ENCODE data around the gene ADCY2.

ADCY2 gene

GRCh38 chr5:7503564-7503963 is 107.6 kb downstream of the ADCY2 start:
- no peak for DNase-seq (ENCODE audit: low read depth)

DNA sequence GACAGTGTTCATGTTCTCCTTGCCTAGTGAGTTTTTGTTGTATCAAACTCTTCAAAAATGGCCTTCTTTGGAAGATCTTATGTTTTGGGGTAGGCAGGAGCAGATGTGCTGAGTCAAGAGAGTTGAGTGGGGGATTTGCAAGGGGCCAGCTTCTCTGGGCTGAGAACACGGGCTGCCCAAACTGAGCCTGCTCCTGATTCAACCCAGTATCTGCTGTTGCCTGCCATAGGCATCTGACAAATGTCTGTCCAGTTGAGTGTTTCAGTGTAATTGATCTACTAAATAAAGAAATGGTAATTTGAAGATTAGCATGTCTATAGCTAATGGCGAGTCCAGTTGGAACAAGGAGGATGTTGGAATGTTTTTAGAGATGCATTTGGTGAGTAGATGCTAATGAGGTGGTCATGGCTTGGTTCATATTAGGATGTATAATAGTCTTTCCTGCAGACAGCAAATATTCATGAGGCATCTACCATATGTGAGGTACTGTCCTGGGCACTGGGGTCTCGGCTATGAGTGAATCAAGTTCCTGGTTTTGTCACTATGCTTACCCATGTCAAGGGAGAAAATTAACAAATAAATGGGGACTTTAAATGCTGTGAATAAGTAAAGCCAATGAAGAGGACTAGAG is 119.5 kb downstream of the ADCY2 start:
- DNase-seq (ENCODE audit: low read depth), result no peak

DNA sequence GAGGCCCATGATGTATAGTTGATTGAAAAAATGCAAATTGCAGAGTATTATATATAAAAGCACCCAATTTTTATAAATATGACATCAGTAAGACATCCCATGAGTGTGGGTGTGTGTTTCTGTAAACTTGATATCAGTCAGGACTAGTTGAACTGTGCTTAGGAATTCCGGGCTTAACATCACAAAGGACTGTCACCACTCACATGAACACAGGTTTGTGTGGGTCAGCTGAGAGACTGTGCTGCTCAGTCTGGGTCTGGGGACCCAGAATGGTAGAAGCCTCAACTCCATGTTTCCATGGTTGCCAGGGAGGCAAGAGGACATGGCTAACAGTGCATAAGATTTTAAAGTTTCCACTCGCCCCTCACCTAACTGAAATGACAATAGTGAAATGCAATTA is 120.3 kb downstream of the ADCY2 start:
- no peak for DNase-seq (ENCODE audit: low read depth)

DNA sequence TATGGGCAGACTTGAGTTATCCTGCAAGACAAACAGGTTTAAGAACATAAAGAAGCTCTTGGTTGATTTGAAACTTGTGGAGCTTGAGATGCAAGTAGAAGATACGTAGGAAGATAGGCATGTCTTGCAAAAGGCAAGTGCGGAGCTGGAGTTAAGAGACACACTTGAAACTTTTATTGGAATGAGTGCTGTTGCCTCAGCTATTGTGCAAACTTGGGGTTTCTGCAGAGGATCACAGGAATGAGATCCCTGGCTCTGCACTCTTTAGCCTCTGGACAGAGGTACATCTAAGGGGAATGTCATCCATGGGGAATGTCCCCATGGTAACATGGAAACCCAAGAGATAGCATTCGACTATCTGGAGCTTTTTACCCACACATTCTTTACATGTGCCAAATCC is 121.1 kb downstream of the ADCY2 start:
- no peak for DNase-seq (ENCODE audit: low read depth)

DNA sequence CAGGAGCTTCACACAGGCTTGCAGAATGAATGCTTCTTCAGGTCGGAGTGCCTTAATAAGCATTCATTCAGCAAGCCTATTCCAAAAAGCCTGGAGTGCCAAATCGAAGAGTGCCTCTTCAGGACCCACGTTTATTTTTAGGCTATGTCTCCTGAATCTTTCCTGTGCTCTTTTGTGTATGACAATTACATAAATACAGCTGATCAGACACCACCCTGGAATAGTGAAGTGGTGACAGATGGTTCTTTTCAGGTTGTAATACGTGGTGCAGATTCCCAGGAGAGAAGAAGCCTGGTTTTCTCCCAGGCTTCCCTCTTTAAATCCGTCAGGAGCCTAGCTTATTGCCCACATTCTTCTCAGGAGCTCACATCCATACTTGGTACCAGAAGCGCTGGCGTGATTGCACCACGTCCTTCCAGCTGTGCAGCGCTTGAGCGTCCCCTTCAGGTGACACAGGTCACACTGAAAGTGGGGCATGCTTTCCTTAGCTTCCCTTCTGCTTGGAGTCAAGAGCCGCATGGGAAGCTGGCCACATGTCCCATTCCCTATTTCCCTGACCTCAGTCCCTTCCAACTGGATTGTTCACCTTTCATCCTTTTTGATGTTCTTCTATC is 123.1 kb downstream of the ADCY2 start:
- DNase-seq (ENCODE audit: low read depth), result no peak

- no peak for DNase-seq (ENCODE audit: low read depth)
Observed at GRCh38 chr5:7519564-7519963, 123.6 kb downstream of the ADCY2 start.

DNA sequence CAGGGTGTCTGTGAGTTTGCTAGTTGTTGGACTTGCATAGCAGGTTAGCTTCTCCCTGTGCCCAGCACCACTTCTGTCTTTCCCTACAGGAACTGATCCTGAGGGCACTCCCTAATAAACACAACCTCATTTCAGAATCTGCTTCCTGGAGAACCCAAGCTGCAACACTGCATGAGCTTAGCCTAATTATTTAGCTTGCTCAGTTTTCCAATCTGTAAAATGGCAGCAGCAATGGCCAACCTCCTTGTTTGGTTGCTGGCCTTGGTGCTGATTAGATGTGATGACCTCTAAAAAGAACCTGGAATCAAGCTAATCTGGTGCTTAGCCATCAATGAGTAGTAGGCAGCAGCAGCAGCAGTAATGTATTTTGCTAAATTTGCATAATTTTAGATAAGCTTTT is 133.9 kb downstream of the ADCY2 start:
- no peak for DNase-seq (ENCODE audit: low read depth)

DNA sequence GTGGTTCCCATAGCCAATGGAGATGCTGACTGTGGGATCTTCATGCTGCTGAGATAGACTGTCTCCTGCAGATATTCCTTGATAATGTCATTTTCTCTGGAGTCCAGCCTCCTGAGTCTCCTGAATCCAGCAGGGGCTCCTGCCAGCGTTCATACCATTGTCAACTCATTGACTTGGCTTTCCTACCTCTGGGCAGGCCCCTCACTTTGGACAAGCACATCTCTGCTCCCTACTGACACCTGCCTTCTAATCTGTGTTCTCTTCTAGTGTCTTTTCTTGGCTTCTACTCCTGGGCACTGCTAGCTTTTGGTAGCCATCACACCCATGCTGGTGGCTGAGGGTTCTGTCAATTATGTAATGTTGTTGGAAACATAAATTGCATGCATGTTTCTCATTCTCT is 138.0 kb downstream of the ADCY2 start:
- DNase-seq (ENCODE audit: low read depth), result no peak

GRCh38 chr5:7534505-7534904 is 138.6 kb downstream of the ADCY2 start:
- DNase-seq (ENCODE audit: low read depth), result no peak

DNA sequence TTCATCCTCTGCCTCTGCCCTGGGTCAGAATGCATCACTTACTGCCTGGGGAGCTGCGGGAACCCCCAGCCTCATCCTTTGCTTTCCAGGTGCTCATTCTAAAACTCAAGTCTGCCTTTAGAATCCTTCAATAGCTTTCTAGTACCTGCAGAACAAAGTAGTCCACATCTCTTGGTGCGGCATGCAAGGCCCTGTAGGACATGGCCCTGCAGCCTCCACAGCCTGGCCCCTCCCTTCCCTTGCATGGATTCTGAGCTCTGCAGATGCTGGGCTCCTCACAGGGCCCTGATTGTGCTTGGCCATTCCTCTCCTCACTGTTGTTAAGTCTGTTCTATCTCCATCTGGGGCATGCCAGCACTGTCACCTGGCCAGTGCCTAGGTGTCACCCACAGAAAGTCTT is 141.6 kb downstream of the ADCY2 start:
- DNase-seq (ENCODE audit: low read depth), result no peak

GRCh38 chr5:7539571-7539970 is 143.6 kb downstream of the ADCY2 start:
- no peak for DNase-seq (ENCODE audit: low read depth)

DNA sequence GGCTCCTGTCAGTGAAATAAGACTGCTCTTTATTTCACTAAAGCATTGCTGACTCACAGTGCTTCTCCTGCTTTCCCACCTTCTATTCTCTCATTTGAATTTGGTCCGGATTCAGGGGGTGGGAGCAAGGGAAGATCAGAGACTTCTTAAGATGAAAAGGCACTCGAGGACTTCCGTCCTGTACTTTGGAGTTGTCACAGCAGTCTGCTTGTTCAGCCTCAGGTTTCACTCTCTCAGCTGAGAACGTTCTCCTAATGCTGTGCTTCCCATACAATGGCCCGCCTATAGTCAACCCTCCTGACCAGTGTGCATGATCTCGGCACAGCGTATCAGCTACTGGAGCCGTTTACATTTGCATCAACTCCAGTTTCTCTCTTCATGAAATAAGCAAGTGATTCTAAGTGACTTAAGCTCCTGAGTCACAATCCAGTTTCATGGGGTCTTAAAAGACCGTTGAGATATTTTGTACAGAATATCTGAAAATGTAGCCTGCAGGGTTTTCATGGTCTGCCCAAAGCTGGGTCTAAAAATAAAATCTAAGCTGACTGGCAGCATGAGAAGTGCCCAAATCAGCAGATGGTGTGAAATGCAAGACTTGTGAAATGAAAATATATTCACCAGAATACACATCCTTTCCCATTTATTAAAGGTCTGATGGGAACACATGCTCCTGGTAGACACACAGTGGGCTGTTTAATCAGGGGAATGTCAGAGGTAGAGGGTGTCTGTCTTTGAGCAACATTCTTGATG is 145.0 kb downstream of the ADCY2 start:
- no peak for DNase-seq (ENCODE audit: low read depth)

DNA sequence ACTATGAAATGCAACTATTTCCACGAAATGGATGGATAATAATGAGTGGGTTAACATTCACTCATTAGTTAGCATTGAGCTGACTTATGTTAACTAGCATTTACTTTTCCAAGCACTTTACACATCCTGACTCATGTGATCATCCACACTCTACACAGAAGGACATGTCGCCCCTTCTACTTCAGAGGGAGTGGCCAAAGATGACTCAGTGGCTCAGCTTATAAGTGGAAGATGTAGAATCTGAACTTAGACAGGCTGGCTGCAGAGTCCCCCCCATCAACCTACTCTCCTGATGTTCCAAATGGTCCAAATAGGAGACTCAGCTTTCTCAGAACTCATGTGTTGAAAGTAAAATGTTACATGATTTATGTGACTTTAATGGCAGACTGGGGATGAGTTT is 146.0 kb downstream of the ADCY2 start:
- no peak for DNase-seq (ENCODE audit: low read depth)

DNA sequence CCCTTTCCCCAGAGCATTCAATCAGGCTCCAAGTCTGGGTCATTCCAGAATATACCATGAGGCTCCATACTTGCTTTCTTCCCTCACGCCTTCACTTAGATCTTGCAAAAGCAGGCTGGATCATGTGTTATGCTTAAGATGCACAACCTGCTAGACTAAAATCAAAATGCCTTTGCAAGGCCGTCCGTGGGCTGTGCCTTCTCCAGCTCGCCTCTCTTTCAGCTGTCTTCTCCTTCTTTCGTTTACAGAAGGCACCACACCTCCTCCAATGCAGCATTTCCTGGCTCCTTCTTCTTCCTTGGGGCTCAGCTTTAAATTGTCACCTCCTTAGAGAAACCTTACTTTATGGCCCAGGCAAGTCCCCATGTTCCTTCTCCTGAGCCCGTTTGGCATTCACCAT is 150.6 kb downstream of the ADCY2 start:
- DNase-seq (ENCODE audit: low read depth), result no peak

GRCh38 chr5:7548596-7548995 is 152.7 kb downstream of the ADCY2 start:
- DNase-seq (ENCODE audit: low read depth), result no peak

GRCh38 chr5:7565559-7565958 is 169.6 kb downstream of the ADCY2 start:
- no peak for DNase-seq (ENCODE audit: low read depth)

DNA sequence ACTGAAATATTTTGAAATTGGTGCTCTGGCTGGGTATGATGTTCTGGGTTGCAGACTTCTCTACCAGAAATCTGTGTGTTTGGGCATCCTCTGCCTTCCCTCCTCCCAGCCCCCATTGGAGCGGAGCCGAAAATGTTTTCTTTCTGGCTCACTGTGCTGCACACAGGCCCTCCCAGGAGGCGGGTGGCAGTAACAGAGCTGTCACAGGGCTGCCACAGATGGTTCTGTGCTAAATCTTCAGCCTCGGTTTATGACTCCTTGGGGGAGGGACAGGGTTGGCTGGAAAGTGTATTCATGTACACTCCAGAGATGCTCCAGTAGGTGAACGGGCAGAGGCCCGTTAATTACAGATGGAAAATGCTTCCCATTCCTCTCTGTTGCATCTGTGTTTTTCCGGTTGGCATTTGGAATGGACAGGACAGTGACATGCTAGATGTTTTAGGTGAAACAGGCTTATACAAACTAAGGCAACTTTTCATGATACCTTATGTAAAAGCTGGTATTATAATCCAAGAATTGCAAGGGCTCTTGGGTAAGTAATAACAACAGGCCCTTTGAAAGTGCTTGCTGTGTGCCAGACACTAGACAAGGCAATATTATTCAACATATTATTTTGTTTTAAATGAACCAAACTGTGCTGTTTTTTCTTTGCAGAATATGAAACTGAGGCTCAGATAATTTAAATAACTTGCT is 180.2 kb downstream of the ADCY2 start:
- DNase-seq (ENCODE audit: low read depth), result no peak

DNA sequence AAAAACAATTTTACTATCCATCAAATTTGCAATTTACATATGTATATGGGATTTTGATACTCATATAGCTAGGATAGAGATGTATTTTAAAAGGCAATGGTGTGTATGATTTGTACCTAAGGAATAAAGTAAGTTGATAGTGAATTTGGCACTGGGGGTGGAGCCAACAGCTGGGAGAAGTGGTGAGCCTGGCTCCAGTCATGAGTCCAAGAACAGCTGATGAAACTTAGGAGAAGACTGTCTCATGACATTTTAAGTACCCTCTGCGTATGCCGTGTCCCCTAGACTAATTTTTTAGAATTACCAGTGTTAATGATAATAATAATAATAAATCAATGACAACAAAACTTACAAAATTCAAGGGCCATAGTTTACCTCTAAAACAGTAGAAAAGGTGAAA is 181.4 kb downstream of the ADCY2 start:
- no peak for DNase-seq (ENCODE audit: low read depth)

GRCh38 chr5:7578071-7578470 is 182.1 kb downstream of the ADCY2 start:
- no peak for DNase-seq (ENCODE audit: low read depth)

GRCh38 chr5:7584749-7585148 is 188.8 kb downstream of the ADCY2 start:
- no peak for DNase-seq (ENCODE audit: low read depth)

GRCh38 chr5:7585807-7586206 is 189.9 kb downstream of the ADCY2 start:
- no peak for DNase-seq (ENCODE audit: low read depth)

- DNase-seq (ENCODE audit: low read depth), result no peak
Observed at GRCh38 chr5:7586480-7586879, 190.5 kb downstream of the ADCY2 start.

DNA sequence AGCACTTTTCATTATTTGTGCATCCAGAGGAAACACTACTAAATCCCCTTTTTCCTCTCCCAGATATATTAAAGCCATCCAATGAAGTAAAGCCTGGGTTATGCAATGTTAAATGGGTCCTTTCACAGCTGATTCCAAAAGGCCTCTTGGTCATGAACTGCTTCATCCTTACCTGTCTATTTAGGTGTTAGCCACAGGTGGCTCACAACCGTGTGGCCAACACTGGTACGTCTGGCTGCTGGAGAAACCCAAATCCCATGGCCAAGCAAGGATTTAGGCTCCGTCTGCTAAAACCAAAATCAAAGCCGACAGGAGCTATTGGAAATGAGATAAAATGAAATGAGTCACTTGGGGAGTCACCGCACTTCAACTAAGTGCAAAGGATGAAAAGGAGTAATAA is 193.9 kb downstream of the ADCY2 start:
- no peak for DNase-seq (ENCODE audit: low read depth)
